ENCODE results near the gene REM2. TPM values are rescaled to one million over a fixed set of nuclear protein-coding genes. Genes with fewer than 3 reads are reported as not detected.

Gene REM2
- total RNA-seq, 3 donors from 2014 or later (not counting 1 experiment from before 2014, with no cell fraction given): 4.0 to 8.1 (median 7.9) TPM

DNA sequence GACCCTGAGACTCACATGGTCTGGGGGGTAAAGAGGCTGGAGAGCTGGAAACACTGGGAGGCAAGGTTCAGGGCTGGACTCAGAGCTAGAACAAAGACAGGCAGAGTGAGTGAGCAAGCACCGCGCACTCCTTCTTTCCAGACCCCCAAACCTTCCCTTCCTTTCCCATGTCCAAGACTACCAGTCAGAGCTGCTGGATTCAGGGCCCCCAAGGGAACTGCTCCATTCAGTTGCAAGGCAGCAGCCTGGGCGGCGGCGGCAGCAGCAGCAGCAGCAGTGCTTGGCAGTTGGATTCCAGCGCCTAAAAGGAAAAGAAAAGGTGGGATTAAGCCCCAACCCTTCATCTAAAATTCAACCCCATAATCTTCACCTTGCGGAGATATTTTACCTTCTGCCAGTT, 18.8 kb downstream of the REM2 start:
- no peaks in the 10 kb centered on the region for H3K9me3 ChIP-seq (ENCODE audit: control insufficient read depth, insufficient read depth, low read length)

DNA sequence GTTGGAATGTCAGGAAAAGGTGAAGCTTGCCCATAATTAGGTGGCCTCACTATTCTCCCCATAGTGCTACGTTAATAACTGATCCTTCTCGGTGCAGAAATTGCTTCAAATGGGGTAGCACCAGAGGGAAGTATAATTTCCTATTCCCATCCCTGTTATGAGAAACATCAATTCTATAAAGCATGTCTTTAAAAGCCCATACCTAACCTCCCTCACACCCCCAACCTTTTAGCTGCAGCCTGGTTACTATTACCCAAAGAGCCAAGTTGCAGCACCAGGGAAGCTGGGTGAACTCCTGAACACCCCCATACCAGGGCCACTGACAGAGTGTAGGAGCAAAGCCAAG, 20.7 kb downstream of the REM2 start:
- intact Hi-C loops (cut with micrococcal nuclease): no loop called here
- Histone ChIP-seq H3K4me1 (ENCODE audit: control insufficient read depth, insufficient read depth, low read length) (no peaks in the 10 kb centered on the region), H3K9me3 (ENCODE audit: control insufficient read depth, insufficient read depth, low read length) (no peaks in the 10 kb centered on the region), H3K36me3 (ENCODE audit: control insufficient read depth, insufficient read depth, low read length) (peaks cover 71% of the 10 kb centered on the region), H3K27me3 (ENCODE audit: control insufficient read depth, insufficient read depth, low read length) (no peaks in the 10 kb centered on the region), H3K4me3 (ENCODE audit: low read length) (no peak overlapping the region), H3K27ac (ENCODE audit: low read length) (no peak overlapping the region)
- ATAC-seq: no peak
- Mint-ChIP-seq H3K9me3 (no peaks in the 10 kb centered on the region), H3K27ac (no peak overlapping the region), H3K4me3 (no peak overlapping the region), H3K36me3 (peaks cover 41% of the 10 kb centered on the region), H3K4me1 (peaks cover 4 to 10% of the 10 kb centered on the region in 2 donors), H3K27me3 (ENCODE audit: low read depth in 2 of 2) (no peaks in the 10 kb centered on the region)
- WGBS (ENCODE audit: insufficient coverage): 93% methylated on average over 2 of the region's 2 CpGs
- TF ChIP-seq, protein P1, sequence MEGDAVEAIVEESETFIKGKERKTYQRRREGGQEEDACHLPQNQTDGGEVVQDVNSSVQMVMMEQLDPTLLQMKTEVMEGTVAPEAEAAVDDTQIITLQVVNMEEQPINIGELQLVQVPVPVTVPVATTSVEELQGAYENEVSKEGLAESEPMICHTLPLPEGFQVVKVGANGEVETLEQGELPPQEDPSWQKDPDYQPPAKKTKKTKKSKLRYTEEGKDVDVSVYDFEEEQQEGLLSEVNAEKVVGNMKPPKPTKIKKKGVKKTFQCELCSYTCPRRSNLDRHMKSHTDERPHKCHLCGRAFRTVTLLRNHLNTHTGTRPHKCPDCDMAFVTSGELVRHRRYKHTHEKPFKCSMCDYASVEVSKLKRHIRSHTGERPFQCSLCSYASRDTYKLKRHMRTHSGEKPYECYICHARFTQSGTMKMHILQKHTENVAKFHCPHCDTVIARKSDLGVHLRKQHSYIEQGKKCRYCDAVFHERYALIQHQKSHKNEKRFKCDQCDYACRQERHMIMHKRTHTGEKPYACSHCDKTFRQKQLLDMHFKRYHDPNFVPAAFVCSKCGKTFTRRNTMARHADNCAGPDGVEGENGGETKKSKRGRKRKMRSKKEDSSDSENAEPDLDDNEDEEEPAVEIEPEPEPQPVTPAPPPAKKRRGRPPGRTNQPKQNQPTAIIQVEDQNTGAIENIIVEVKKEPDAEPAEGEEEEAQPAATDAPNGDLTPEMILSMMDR (IDR thresholded peaks at IDR 0.05): no peak
- no peak for DNase-seq

More for the DNA sequence above, 18.8 kb downstream of the REM2 start:
- no peak for ATAC-seq
- 96% methylated on average over 7 of the region's 7 CpGs for WGBS (ENCODE audit: insufficient coverage)
- Histone ChIP-seq H3K27ac (ENCODE audit: low read length) (no peak overlapping the region), H3K4me1 (ENCODE audit: control insufficient read depth, insufficient read depth, low read length) (no peaks in the 10 kb centered on the region), H3K4me3 (ENCODE audit: low read length) (no peak overlapping the region), H3K27me3 (ENCODE audit: control insufficient read depth, insufficient read depth, low read length) (no peaks in the 10 kb centered on the region), H3K36me3 (ENCODE audit: control insufficient read depth, insufficient read depth, low read length) (peaks cover 60% of the 10 kb centered on the region)
- Mint-ChIP-seq H3K27ac (no peak overlapping the region), H3K36me3 (peaks cover 41% of the 10 kb centered on the region), H3K9me3 (no peaks in the 10 kb centered on the region), H3K4me1 (peaks cover 4 to 15% of the 10 kb centered on the region in 2 donors), H3K4me3 (no peak overlapping the region), H3K27me3 (ENCODE audit: low read depth in 2 of 2) (no peaks in the 10 kb centered on the region)
- TF ChIP-seq, protein P1 (IDR thresholded peaks at IDR 0.05): no peak
- intact Hi-C loops (cut with micrococcal nuclease): loop anchor here (2.0 kb wide), 1 partner anchor 79 kb away; no protein-coding TSS in a partner anchor
- no peak for DNase-seq

DNA sequence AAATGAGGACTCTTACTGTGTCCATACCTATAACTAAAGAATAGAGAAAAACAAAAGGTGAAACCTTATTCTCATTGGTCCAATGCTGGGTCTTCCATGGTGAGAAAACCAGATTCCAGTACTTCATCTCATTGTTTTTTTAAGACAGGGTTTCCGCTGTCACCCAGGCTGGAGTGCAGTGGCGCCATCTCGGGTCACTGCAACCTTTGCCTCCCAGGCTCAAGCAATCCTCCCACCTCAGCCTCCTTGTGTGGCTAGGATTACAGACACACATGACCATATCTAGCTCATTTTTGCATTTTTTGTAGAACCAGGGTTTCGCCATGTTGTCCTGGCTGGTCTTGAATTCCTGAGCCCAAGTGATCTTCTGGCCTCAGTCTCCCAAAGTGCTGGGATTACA, 22.6 kb downstream of the REM2 start:
- peaks cover 10 to 11% of the 10 kb centered on the region in 2 donors for H3K4me1 Mint-ChIP-seq
- WGBS (ENCODE audit: insufficient coverage): over 99% methylated on average over 4 of the region's 4 CpGs
- Histone ChIP-seq H3K27ac (ENCODE audit: low read length) (no peak overlapping the region), H3K4me3 (ENCODE audit: low read length) (no peak overlapping the region), H3K27me3 (ENCODE audit: control insufficient read depth, insufficient read depth, low read length) (no peaks in the 10 kb centered on the region), H3K4me1 (ENCODE audit: control insufficient read depth, insufficient read depth, low read length) (no peaks in the 10 kb centered on the region), H3K36me3 (ENCODE audit: control insufficient read depth, insufficient read depth, low read length) (peaks cover 80% of the 10 kb centered on the region), H3K9me3 (ENCODE audit: control insufficient read depth, insufficient read depth, low read length) (no peaks in the 10 kb centered on the region)
- TF ChIP-seq, protein P1 (IDR thresholded peaks at IDR 0.05): no peak
- H3K36me3 Mint-ChIP-seq: peaks cover 48% of the 10 kb centered on the region
- no peaks in the 10 kb centered on the region for H3K9me3 Mint-ChIP-seq
- DNase-seq (no peak), ATAC-seq (no peak)
- intact Hi-C loops (cut with micrococcal nuclease): no loop called here
- H3K27ac Mint-ChIP-seq: peak overlapping the region in 1 of 2 donors; percentile 18
- no peaks in the 10 kb centered on the region for H3K27me3 Mint-ChIP-seq (ENCODE audit: low read depth in 2 of 2)
- no peak overlapping the region for H3K4me3 Mint-ChIP-seq

DNA sequence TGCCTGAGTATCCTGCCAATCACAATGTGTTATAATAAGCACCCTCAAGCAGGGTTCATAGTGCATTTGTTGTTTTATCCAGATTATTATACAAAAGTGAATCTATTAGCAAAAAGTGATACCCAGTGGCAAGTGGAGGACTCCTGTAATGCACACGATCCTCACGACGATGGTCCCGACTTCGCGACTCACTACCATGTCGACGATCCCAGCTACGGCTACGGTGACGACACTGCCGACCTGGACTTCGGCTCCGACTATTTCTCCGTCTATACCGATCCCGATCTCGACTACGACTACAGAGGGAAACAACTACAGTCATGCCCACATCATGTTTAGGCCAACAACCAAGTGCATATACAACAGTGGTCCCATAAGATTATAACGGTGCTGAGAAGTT, 23.1 kb downstream of the REM2 start:
- WGBS (ENCODE audit: insufficient coverage): 98% methylated on average over 19 of the region's 20 CpGs
- no peaks in the 10 kb centered on the region for H3K27me3 Mint-ChIP-seq (ENCODE audit: low read depth in 2 of 2)
- ATAC-seq (no peak), DNase-seq (no peak)
- H3K36me3 Mint-ChIP-seq: peaks cover 45% of the 10 kb centered on the region
- no peak overlapping the region for H3K4me3 ChIP-seq (ENCODE audit: low read length)
- H3K9me3 ChIP-seq (ENCODE audit: control insufficient read depth, insufficient read depth, low read length): no peaks in the 10 kb centered on the region
- TF ChIP-seq, protein P1 (IDR thresholded peaks at IDR 0.05): no peak
- intact Hi-C loops (cut with micrococcal nuclease): no loop called here
- H3K36me3 ChIP-seq (ENCODE audit: control insufficient read depth, insufficient read depth, low read length): peaks cover 78% of the 10 kb centered on the region
- no peak overlapping the region for H3K27ac ChIP-seq (ENCODE audit: low read length)
- no peak overlapping the region for H3K4me3 Mint-ChIP-seq
- H3K27ac Mint-ChIP-seq: no peak overlapping the region
- H3K9me3 Mint-ChIP-seq: no peaks in the 10 kb centered on the region
- H3K4me1 ChIP-seq (ENCODE audit: control insufficient read depth, insufficient read depth, low read length): no peaks in the 10 kb centered on the region
- H3K4me1 Mint-ChIP-seq: peaks cover 6 to 11% of the 10 kb centered on the region in 2 donors
- H3K27me3 ChIP-seq (ENCODE audit: control insufficient read depth, insufficient read depth, low read length): no peaks in the 10 kb centered on the region
